PC-9 (cell line): ENCODE data around the gene ZNF175. TPM values are rescaled to one million over a fixed set of nuclear protein-coding genes. Genes with fewer than 3 reads are reported as not detected.

Experiments
- BruUV-seq: library from RNA; stranded (reverse); fragments of 400-500 nt; replicated peaks from 2 replicates; lab custom pipeline; 2021; lab: Mats Ljungman, UMichigan
- CTCF ChIA-PET: fragments of 300-600 bp; sonication (Branson Sonifier 250); formaldehyde crosslinking; loops from one replicate; lab custom pipeline; 2022; ENCODE audit warnings: antibody characterized with exemption; lab: Charles Lee
- POLR2A ChIA-PET: fragments of 300-600 bp; sonication (Branson Sonifier 250); formaldehyde crosslinking; loops from one replicate; lab custom pipeline; 2022; ENCODE audit warnings: antibody characterized with exemption; ENCODE audit not compliant: unreplicated experiment; lab: Charles Lee
- DNase-seq, 2 experiments: peaks; one replicate each; pipeline versions ENCODE4 v3.0.0 to v3.0.0-alpha.2; 2015 to 2022; ENCODE audit warnings: mixed read lengths in 1 of 2
- H2AFZ ChIP-seq: fragments of 200-600 bp; sonication (generic); 2 replicates; pipeline ENCODE4 v1.8.1; 2017; ENCODE audit warnings: antibody characterized with exemption
- H3F3A ChIP-seq: fragments of 200-600 bp; sonication (generic); 2 replicates; pipeline ENCODE4 v1.8.1; 2017; ENCODE audit warnings: antibody characterized with exemption, mild to moderate bottlenecking, low read depth; ENCODE audit not compliant: insufficient read depth
- H3K27ac ChIP-seq: fragments of 200-600 bp; sonication (generic); 2 replicates; pipeline ENCODE4 v1.6.1; 2016; ENCODE audit warnings: mixed run types
- H3K27me3 ChIP-seq: fragments of 200-600 bp; sonication (generic); 2 replicates; pipeline ENCODE4 v1.6.1; 2016; ENCODE audit warnings: low read depth, mixed run types; ENCODE audit not compliant: insufficient read depth
- H3K36me3 ChIP-seq: fragments of 200-600 bp; sonication (generic); 2 replicates; pipeline ENCODE4 v1.6.1; 2016; ENCODE audit warnings: low read depth, mixed run types
- H3K4me1 ChIP-seq: fragments of 200-600 bp; sonication (generic); replicated peaks from 2 replicates; pipeline ENCODE4 v1.6.1; 2016; ENCODE audit warnings: mixed run types; ENCODE audit not compliant: insufficient read depth
- H3K4me2 ChIP-seq: fragments of 200-600 bp; sonication (generic); 2 replicates; pipeline ENCODE4 v1.6.1; 2017; ENCODE audit warnings: mixed run types
- H3K4me3 ChIP-seq: fragments of 200-600 bp; sonication (generic); 2 replicates; pipeline ENCODE4 v1.6.1; 2016; ENCODE audit warnings: mixed run types
- H3K79me2 ChIP-seq: fragments of 200-600 bp; sonication (generic); 2 replicates; pipeline ENCODE4 v1.6.1; 2017; ENCODE audit warnings: low read depth, mixed run types
- H3K9me2 ChIP-seq: fragments of 200-600 bp; sonication (generic); 2 replicates; pipeline ENCODE4 v1.8.1; 2017; ENCODE audit warnings: mild to moderate bottlenecking; ENCODE audit not compliant: insufficient read depth
- H3K9me3 ChIP-seq: fragments of 200-600 bp; sonication (generic); 2 replicates; pipeline ENCODE4 v1.8.1; 2016; ENCODE audit warnings: low read depth; ENCODE audit not compliant: insufficient read depth
- H4K20me1 ChIP-seq: fragments of 200-600 bp; sonication (generic); 2 replicates; pipeline ENCODE4 v1.8.1; 2017; ENCODE audit not compliant: insufficient read depth
- EZH2 ChIP-seq: fragments of 200-600 bp; sonication (generic); IDR thresholded peaks from 2 replicates; pipeline ENCODE4 v1.8.0; 2017; ENCODE audit warnings: antibody characterized with exemption, low read depth
- intact Hi-C: fragments of 100-400 bp; cut with micrococcal nuclease; formaldehyde crosslinking; loops from one replicate; pipeline ENCODE4 v1.10.0; 2022; ENCODE audit not compliant: unreplicated experiment
- total RNA-seq: library from RNA; stranded (reverse); gene quantifications from 2 replicates; pipeline ENCODE4 v1.2.3, GENCODE V29; 2021
- TF ChIP-seq, protein P1 (sequence below): fragments of 200-600 bp; sonication (generic); conservative IDR thresholded peaks from 2 replicates; pipeline ENCODE4 v1.6.1; 2017; ENCODE audit warnings: mixed run types, antibody characterized with exemption, mild to moderate bottlenecking, moderate library complexity

Gene ZNF175
- total RNA-seq, 1 experiment from 2014 or later = 11.7 TPM

DNA sequence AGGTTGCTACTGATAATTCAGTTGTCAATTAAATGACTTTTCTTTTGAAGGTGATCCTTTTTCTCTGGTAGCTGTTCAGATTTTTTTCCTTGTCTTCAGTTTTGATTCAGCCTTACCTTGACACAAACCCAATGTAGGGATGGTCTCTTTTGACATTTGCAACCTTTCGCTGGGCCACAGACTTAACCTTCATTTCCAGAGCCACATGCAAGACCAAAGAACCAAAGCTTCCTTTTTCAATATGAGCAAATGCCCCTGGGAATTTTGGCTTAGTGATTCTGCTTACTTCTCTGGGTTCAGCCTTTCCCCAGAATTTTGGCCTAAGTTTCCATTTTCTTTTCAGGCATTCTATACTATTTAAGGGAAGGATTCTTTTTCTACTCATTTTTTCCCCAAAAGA lies 39.5 kb downstream of the ZNF175 start:
- no peak overlapping the region for H3K4me3 ChIP-seq
- CTCF ChIA-PET = no interaction called here
- peaks cover 65% of the 10 kb centered on the region for H3K27me3 ChIP-seq

GRCh38 chr19:51614789-51615188 lies 43.7 kb downstream of the ZNF175 start:
- POLR2A ChIA-PET = no interaction called here

More for the DNA sequence above, 39.5 kb downstream of the ZNF175 start:
- no peaks in the 10 kb centered on the region for H3K4me1 ChIP-seq
- no peak overlapping the region for H2AFZ ChIP-seq
- H3K27ac ChIP-seq = no peak overlapping the region
- no peaks in the 10 kb centered on the region for H4K20me1 ChIP-seq
- H3F3A ChIP-seq = no peaks in the 10 kb centered on the region
- H3K4me2 ChIP-seq = no peak overlapping the region
- POLR2A ChIA-PET = no interaction called here
- no peaks in the 10 kb centered on the region for H3K9me2 ChIP-seq
- DNase-seq = no peak
- intact Hi-C loops = no loop called here
- no TSS peak for BruUV-seq
- no peaks in the 10 kb centered on the region for H3K36me3 ChIP-seq
- no peaks in the 10 kb centered on the region for H3K9me3 ChIP-seq
- no peaks in the 10 kb centered on the region for H3K79me2 ChIP-seq
- TF ChIP-seq, protein P1, sequence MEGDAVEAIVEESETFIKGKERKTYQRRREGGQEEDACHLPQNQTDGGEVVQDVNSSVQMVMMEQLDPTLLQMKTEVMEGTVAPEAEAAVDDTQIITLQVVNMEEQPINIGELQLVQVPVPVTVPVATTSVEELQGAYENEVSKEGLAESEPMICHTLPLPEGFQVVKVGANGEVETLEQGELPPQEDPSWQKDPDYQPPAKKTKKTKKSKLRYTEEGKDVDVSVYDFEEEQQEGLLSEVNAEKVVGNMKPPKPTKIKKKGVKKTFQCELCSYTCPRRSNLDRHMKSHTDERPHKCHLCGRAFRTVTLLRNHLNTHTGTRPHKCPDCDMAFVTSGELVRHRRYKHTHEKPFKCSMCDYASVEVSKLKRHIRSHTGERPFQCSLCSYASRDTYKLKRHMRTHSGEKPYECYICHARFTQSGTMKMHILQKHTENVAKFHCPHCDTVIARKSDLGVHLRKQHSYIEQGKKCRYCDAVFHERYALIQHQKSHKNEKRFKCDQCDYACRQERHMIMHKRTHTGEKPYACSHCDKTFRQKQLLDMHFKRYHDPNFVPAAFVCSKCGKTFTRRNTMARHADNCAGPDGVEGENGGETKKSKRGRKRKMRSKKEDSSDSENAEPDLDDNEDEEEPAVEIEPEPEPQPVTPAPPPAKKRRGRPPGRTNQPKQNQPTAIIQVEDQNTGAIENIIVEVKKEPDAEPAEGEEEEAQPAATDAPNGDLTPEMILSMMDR = no peak
- TF ChIP-seq EZH2 = no peak

GRCh38 chr19:51615991-51616390 lies 44.9 kb downstream of the ZNF175 start:
- Histone ChIP-seq H4K20me1 (no peaks in the 10 kb centered on the region), H3K27me3 (peaks cover 87% of the 10 kb centered on the region), H3K79me2 (no peaks in the 10 kb centered on the region), H3K36me3 (no peaks in the 10 kb centered on the region), H3K4me3 (no peak overlapping the region), H3K27ac (no peak overlapping the region), H2AFZ (no peak overlapping the region), H3K4me2 (no peak overlapping the region), H3K9me2 (no peaks in the 10 kb centered on the region), H3K9me3 (no peaks in the 10 kb centered on the region), H3F3A (no peaks in the 10 kb centered on the region), H3K4me1 (no peaks in the 10 kb centered on the region)
- TF ChIP-seq, protein P1 = no peak
- TF ChIP-seq EZH2 = no peak
- no peak for DNase-seq
- ChIA-PET POLR2A (no interaction called here), CTCF (no interaction called here)
- no TSS peak for BruUV-seq
- intact Hi-C loops = no loop called here

More at GRCh38 chr19:51614789-51615188, 43.7 kb downstream of the ZNF175 start:
- Histone ChIP-seq H3K9me3 (no peaks in the 10 kb centered on the region), H3K4me3 (no peak overlapping the region), H3K9me2 (no peaks in the 10 kb centered on the region), H2AFZ (no peak overlapping the region), H3K27me3 (peaks cover 91% of the 10 kb centered on the region), H3K79me2 (no peaks in the 10 kb centered on the region), H3K4me2 (no peak overlapping the region), H3K36me3 (no peaks in the 10 kb centered on the region), H3K27ac (no peak overlapping the region), H4K20me1 (no peaks in the 10 kb centered on the region), H3K4me1 (no peaks in the 10 kb centered on the region), H3F3A (no peaks in the 10 kb centered on the region)
- intact Hi-C loops = no loop called here
- BruUV-seq = no TSS peak
- no peak for TF ChIP-seq EZH2
- TF ChIP-seq, protein P1 = no peak
- DNase-seq = no peak
- CTCF ChIA-PET = interaction anchor here (0.6 kb wide), 1 partner anchor 128 kb away, joined by 16 read pairs; no protein-coding TSS in a partner anchor
